ENCODE results near the gene NLN.
"Not testable (repeated sequence)": the region's sequence is repeated elsewhere in the genome, so short reads cannot be mapped to it uniquely, and the experiment has no call there.

The NLN gene

GRCh38 chr5:65832152-65832551, 110.1 kb downstream of the NLN start:
- in situ Hi-C loops (cut with MboI; ENCODE audit: low sequenced_read_pairs, unreplicated experiment) = no loop called here
- TF ChIP-seq CTCF (IDR thresholded peaks at IDR 0.05; ENCODE audit: borderline replicate concordance, control extremely low read depth, extremely low read depth, insufficient read depth, missing control alignments) = no peak
- no peak for DNase-seq (ENCODE audit: low spot score)

- no peak for DNase-seq (ENCODE audit: low spot score)
- TF ChIP-seq CTCF (IDR thresholded peaks at IDR 0.05; ENCODE audit: borderline replicate concordance, control extremely low read depth, extremely low read depth, insufficient read depth, missing control alignments) = no peak
- in situ Hi-C loops (cut with MboI; ENCODE audit: low sequenced_read_pairs, unreplicated experiment) = no loop called here
Measured at GRCh38 chr5:65832603-65833228, 110.7 kb downstream of the NLN start.

- TF ChIP-seq CTCF (IDR thresholded peaks at IDR 0.05; ENCODE audit: borderline replicate concordance, control extremely low read depth, extremely low read depth, insufficient read depth, missing control alignments) = no peak
- DNase-seq (ENCODE audit: low spot score) = no peak
- in situ Hi-C loops (cut with MboI; ENCODE audit: low sequenced_read_pairs, unreplicated experiment) = no loop called here
Measured at GRCh38 chr5:65833780-65834179, 111.8 kb downstream of the NLN start.

- in situ Hi-C loops (cut with MboI; ENCODE audit: low sequenced_read_pairs, unreplicated experiment) = no loop called here
- no peak for TF ChIP-seq CTCF (IDR thresholded peaks at IDR 0.05; ENCODE audit: borderline replicate concordance, control extremely low read depth, extremely low read depth, insufficient read depth, missing control alignments)
- DNase-seq (ENCODE audit: low spot score) = no peak
Measured at GRCh38 chr5:65834306-65834705, 112.3 kb downstream of the NLN start.

GRCh38 chr5:65835191-65835590, 113.2 kb downstream of the NLN start:
- in situ Hi-C loops (cut with MboI; ENCODE audit: low sequenced_read_pairs, unreplicated experiment) = no loop called here
- TF ChIP-seq CTCF (IDR thresholded peaks at IDR 0.05; ENCODE audit: borderline replicate concordance, control extremely low read depth, extremely low read depth, insufficient read depth, missing control alignments) = no peak
- DNase-seq (ENCODE audit: low spot score) = no peak

- no peak for DNase-seq (ENCODE audit: low spot score)
- in situ Hi-C loops (cut with MboI; ENCODE audit: low sequenced_read_pairs, unreplicated experiment) = no loop called here
Measured at GRCh38 chr5:65837139-65837538, 115.1 kb downstream of the NLN start.

GRCh38 chr5:65839170-65839569, 117.2 kb downstream of the NLN start:
- not testable (repeated sequence) for DNase-seq (ENCODE audit: low spot score)

More at GRCh38 chr5:65837139-65837538, 115.1 kb downstream of the NLN start:
- no peak for TF ChIP-seq CTCF (IDR thresholded peaks at IDR 0.05; ENCODE audit: borderline replicate concordance, control extremely low read depth, extremely low read depth, insufficient read depth, missing control alignments)

More at GRCh38 chr5:65839170-65839569, 117.2 kb downstream of the NLN start:
- in situ Hi-C loops (cut with MboI; ENCODE audit: low sequenced_read_pairs, unreplicated experiment) = not testable (repeated sequence)
